Endothelial cell of umbilical vein (primary cell): ENCODE measurements around the gene DNAI7. TPM values are rescaled to one million over a fixed set of nuclear protein-coding genes. Genes with fewer than 3 reads are reported as not detected.

ENCODE experiments used
- BruUV-seq: library from RNA; stranded (reverse); fragments of 400-500 nt; replicated peaks from 2 replicates; lab custom pipeline; 2021; lab: Mats Ljungman, UMichigan
- CTCF ChIA-PET: fragments of 300-600, 350-600 bp; sonication (Branson Sonifier 250); formaldehyde crosslinking; loops from one replicate; lab custom pipeline; 2021; ENCODE audit warnings: antibody characterized with exemption, inconsistent platforms; lab: Charles Lee
- POLR2A ChIA-PET: fragments of 300-600, 350-600 bp; sonication (Branson Sonifier 250); formaldehyde crosslinking; loops from one replicate; lab custom pipeline; 2021; ENCODE audit warnings: antibody characterized with exemption, inconsistent platforms; lab: Charles Lee
- DNase-seq: peaks from one replicate; pipeline ENCODE4 v3.0.0-alpha.2; 2011; ENCODE audit warnings: low read depth, low spot score
- FAIRE-seq: peaks from 2 replicates; lab custom pipeline; 2011; peaks lifted over from hg19 to GRCh38; lab: Jason Lieb, UNC
- H2AFZ ChIP-seq: 2 replicates; pipeline ENCODE4 v1.6.0; 2012; ENCODE audit warnings: low read depth, low read length, control low read depth, inconsistent platforms
- H3K27ac ChIP-seq: 2 replicates; pipeline ENCODE4 v1.5.1; 2011; ENCODE audit warnings: low read depth, mild to moderate bottlenecking, control low read depth, low read length, moderate library complexity; ENCODE audit not compliant: insufficient read depth
- H3K27me3 ChIP-seq, 2 experiments: 2 replicates each; pipeline versions ENCODE4 v1.6.0 to v1.6.1; 2011; ENCODE audit warnings: low read length in 2 of 2, mixed read lengths in 1 of 2; ENCODE audit not compliant: control insufficient read depth in 2 of 2, insufficient read depth in 2 of 2
- H3K36me3 ChIP-seq, 2 experiments: 2 replicates in 1 of 2; 3 replicates in 1 of 2; pipeline ENCODE4 v1.5.1; 2011; ENCODE audit warnings: low read length in 2 of 2, mild to moderate bottlenecking in 1 of 2, moderate library complexity in 1 of 2; ENCODE audit not compliant: control insufficient read depth in 2 of 2, insufficient read depth in 2 of 2; ENCODE audit errors: extremely low read depth in 1 of 2
- H3K4me1 ChIP-seq: 3 replicates; pipeline ENCODE4 v1.5.1; 2011; ENCODE audit warnings: mild to moderate bottlenecking, low read length; ENCODE audit not compliant: control insufficient read depth, insufficient read depth; ENCODE audit errors: extremely low read depth
- H3K4me2 ChIP-seq: 2 replicates; pipeline ENCODE4 v1.6.1; 2011; ENCODE audit warnings: low read length, control low read depth, mixed read lengths; ENCODE audit not compliant: insufficient read depth
- H3K4me3 ChIP-seq, 3 experiments: fragments of 200-600 bp in 1 of 3; sonication (generic), shearing (Covaris generic) in 1 of 3; replicated peaks in 1 of 3; 2 replicates each; pipeline ENCODE4 v1.5.1; 2011 to 2016; ENCODE audit warnings: control low read depth in 3 of 3, low read length in 3 of 3, mild to moderate bottlenecking in 2 of 3, inconsistent platforms in 1 of 3, low read depth in 1 of 3, moderate library complexity in 1 of 3; ENCODE audit not compliant: insufficient read depth in 1 of 3
- H3K79me2 ChIP-seq: 2 replicates; pipeline ENCODE4 v1.6.0; 2012; ENCODE audit warnings: low read length, inconsistent platforms; ENCODE audit not compliant: control insufficient read depth, insufficient read depth
- H3K9ac ChIP-seq: replicated peaks from 2 replicates; pipeline ENCODE3; 2011; ENCODE audit warnings: low read length, control low read depth; ENCODE audit not compliant: insufficient read depth; ENCODE audit errors: extremely low read depth
- H3K9me1 ChIP-seq: replicated peaks from 3 replicates; pipeline ENCODE4 v1.6.0; 2011; ENCODE audit warnings: mild to moderate bottlenecking, low read length; ENCODE audit not compliant: control insufficient read depth, insufficient read depth; ENCODE audit errors: extremely low read depth
- H3K9me3 ChIP-seq: replicated peaks from 2 replicates; pipeline ENCODE4 v1.5.1; 2012; ENCODE audit warnings: low read length, inconsistent platforms; ENCODE audit not compliant: control insufficient read depth, insufficient read depth
- H4K20me1 ChIP-seq: replicated peaks from 2 replicates; pipeline ENCODE3; 2011; ENCODE audit warnings: mild to moderate bottlenecking, low read length; ENCODE audit not compliant: control insufficient read depth, insufficient read depth; ENCODE audit errors: extremely low read depth
- POLR2AphosphoS5 ChIP-seq: IDR thresholded peaks from 2 replicates; pipeline ENCODE4 v1.6.1; 2012; ENCODE audit warnings: low read depth, mild to moderate bottlenecking, control low read depth, low read length, moderate library complexity; ENCODE audit not compliant: insufficient read depth
- dilution Hi-C: fragments of 300-500 bp; cut with MboI; formaldehyde crosslinking; loops from one replicate; pipeline ENCODE4 v1.15.0; 2019; ENCODE audit warnings: low sequenced_read_pairs; ENCODE audit not compliant: extremely low pct_ligation_motif_present
- intact Hi-C: fragments of 100-400 bp; cut with micrococcal nuclease; formaldehyde crosslinking; loops from one replicate; pipeline ENCODE4 v1.10.0; 2022
- polyA plus RNA-seq, 4 experiments: library from polyadenylated mRNA; depleted of rRNA in 3 of 4; stranded (reverse) in 3 of 4; unstranded in 1 of 4; fragments of >200 nt; gene quantifications; 2 replicates each; pipeline versions ENCODE4 v1.2.1 to v1.2.3, GENCODE V29; 2011 to 2012; ENCODE audit warnings: missing spikeins in 1 of 4
- total RNA-seq: library from RNA; stranded (reverse); gene quantifications from 2 replicates; pipeline ENCODE4 v1.2.3, GENCODE V29; 2021
- TF ChIP-seq, protein P1 (sequence below): IDR thresholded peaks from 2 replicates; pipeline ENCODE4 v1.6.1; 2011; ENCODE audit not compliant: insufficient read depth, insufficient read length
- TF ChIP-seq, protein P2 (sequence below), 2 donors: IDR thresholded peaks; 1 replicate in 1 of 2; 2 replicates in 1 of 2; pipeline ENCODE4 v1.5.1; 2011; ENCODE audit warnings: low read length in 2 of 2, mild to moderate bottlenecking in 2 of 2, moderate library complexity in 2 of 2, control low read depth in 1 of 2, inconsistent platforms in 1 of 2, low read depth in 1 of 2; ENCODE audit not compliant: insufficient read depth in 1 of 2; ENCODE audit errors: extremely low read depth in 1 of 2

The DNAI7 gene
- total and polyA plus RNA-seq, 2 donors (not counting 3 experiments of a cell fraction or from before 2014, with no cell fraction given), result not detected

DNA sequence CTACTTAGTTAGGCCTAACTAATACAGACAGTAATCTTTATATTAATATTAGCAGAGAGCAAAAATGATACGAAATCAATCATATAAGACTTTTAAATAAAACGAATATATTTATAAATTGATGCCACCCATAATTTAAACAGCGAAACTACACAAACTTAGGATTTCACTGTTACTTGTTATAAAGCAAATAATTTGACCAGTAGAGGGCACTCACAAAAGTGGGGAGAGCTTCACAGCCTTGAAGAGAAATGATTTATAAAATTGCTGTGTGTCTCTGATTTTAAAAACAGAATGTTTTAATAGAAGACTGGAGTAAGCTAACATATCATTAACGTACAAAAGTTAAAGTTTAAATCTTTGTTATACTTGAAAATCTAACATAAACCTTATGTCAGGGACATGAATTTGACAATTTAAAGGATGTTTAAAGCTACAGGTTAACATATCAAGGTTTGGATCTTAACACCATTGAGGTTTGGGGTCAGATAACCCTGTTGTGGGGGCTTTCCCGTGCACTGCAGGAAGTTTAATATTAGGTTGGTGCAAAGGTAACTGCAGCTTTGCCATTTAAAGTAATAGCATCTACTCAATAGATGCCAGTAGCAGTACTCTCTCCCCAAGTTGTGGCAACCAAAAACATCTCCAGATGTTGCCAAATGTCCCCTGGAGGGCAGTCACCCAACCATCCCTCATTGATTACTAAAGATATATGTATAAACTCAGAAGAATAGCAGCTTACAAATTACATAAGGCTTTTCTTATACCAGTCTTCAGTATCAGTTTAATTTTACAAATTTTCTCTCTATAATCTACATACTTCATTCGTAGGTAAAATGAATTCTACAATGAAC, 46.4 kb upstream of the DNAI7 start:
- H3K9me1 ChIP-seq, result no peaks in the 10 kb centered on the region
- intact Hi-C loops, result loop anchor here (10.0 kb wide), 1 partner anchor 313 kb away; the partner anchor contains the start of gene LMNTD1
- H3K9me3 ChIP-seq, result no peaks in the 10 kb centered on the region
- ChIA-PET CTCF (interaction anchor here (0.6 to 2.9 kb wide), 34 partner anchors 9 to 791 kb away, joined by 3 to 28 read pairs (median 4); partner anchors contain the start of genes DNAI7, ETFRF1, KRAS and RASSF8), POLR2A (interaction anchor here (1.8 kb wide), 1 partner anchor 146 kb away, joined by 5 read pairs; no protein-coding TSS in a partner anchor)
- H3K27ac ChIP-seq, result no peak overlapping the region
- FAIRE-seq (no peak), DNase-seq (peak; percentile 55)
- H3K9ac ChIP-seq, result no peak overlapping the region
- H4K20me1 ChIP-seq, result no peaks in the 10 kb centered on the region
- peaks cover 0 to 5% of the 10 kb centered on the region in 2 experiments for H3K36me3 ChIP-seq
- H3K79me2 ChIP-seq, result peaks cover 21% of the 10 kb centered on the region
- H3K4me1 ChIP-seq, result no peaks in the 10 kb centered on the region
- H3K27me3 ChIP-seq, result no peaks in the 10 kb centered on the region
- BruUV-seq, result no TSS peak
- H2AFZ ChIP-seq, result no peak overlapping the region
- H3K4me3 ChIP-seq, result no peak overlapping the region
- dilution Hi-C loops, result no loop called here
- no peak overlapping the region for H3K4me2 ChIP-seq
- TF ChIP-seq POLR2AphosphoS5, result no peak
- TF ChIP-seq, protein P1, sequence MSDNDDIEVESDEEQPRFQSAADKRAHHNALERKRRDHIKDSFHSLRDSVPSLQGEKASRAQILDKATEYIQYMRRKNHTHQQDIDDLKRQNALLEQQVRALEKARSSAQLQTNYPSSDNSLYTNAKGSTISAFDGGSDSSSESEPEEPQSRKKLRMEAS, result no peak
- TF ChIP-seq, protein P2, sequence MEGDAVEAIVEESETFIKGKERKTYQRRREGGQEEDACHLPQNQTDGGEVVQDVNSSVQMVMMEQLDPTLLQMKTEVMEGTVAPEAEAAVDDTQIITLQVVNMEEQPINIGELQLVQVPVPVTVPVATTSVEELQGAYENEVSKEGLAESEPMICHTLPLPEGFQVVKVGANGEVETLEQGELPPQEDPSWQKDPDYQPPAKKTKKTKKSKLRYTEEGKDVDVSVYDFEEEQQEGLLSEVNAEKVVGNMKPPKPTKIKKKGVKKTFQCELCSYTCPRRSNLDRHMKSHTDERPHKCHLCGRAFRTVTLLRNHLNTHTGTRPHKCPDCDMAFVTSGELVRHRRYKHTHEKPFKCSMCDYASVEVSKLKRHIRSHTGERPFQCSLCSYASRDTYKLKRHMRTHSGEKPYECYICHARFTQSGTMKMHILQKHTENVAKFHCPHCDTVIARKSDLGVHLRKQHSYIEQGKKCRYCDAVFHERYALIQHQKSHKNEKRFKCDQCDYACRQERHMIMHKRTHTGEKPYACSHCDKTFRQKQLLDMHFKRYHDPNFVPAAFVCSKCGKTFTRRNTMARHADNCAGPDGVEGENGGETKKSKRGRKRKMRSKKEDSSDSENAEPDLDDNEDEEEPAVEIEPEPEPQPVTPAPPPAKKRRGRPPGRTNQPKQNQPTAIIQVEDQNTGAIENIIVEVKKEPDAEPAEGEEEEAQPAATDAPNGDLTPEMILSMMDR (IDR thresholded peaks at IDR 0.05; ENCODE audit: extremely low read depth in 1 of 2, insufficient read depth in 1 of 2, low read depth in 1 of 2, low read length in 2 of 2), result peak; percentile 29 to 33
